ENCODE results near the gene EML3. TPM values are rescaled to one million over a fixed set of nuclear protein-coding genes. Genes with fewer than 3 reads are reported as not detected.

EML3 gene
- total and polyA plus RNA-seq, 2 of the 8 experiments (the other 6 are each of a cell fraction or from before 2014, with no cell fraction given), result 19.2 to 29.9 TPM

DNA sequence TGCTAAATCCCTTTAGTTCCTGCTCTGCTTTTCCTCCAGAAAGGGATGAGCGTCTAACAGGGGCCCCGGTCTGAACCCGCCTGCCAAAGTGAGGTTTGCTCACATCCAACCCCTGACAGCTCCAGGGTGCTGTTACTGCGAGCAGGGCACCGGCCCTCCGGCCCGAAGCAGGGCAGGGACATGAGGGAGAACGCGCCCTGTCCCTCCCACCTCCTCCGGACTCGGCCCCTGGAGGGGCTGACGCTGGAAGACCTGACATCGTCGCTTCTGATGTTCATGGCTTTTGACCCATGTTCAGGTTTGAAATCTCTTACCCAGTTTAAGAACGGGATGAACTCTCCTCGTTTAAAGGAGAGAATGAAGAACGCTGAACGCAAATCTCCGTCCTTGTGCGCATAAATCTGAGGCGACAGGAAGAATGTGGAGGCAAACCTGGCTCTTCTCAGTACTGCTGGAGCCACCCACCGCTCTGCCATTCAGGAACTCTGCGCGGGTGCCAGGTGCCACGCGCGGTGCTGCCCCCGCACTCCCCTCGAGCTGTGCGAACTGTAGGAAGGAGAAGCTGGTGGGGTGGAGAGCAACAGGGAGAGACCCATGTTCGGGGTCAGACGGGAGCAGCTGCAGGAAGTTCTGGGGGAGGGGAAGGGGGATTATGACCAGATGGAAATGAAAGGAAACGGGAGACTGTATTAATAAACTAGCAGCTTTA, 38.1 kb downstream of the EML3 start:
- Histone ChIP-seq H3K27ac (ENCODE audit: low read depth, low read length) (peak overlapping the region; percentile 57; the same call in 1 of the 2 replicates), H3K9me3 (ENCODE audit: insufficient read depth in 2 of 2, low read depth in 1 of 2, low read length in 1 of 2) (no peaks in the 10 kb centered on the region), H3K9ac (replicated peaks in 1 of 4; ENCODE audit: extremely low read depth in 1 of 4, low read depth in 3 of 4, low read length in 3 of 4) (peak overlapping the region; percentile 66 to 86 (median 81)), H2BK5ac (ENCODE audit: low read depth, low read length) (no peak overlapping the region), H3K79me2 (ENCODE audit: control insufficient read depth in 1 of 2, insufficient read depth in 2 of 2, low read length in 2 of 2) (peaks cover 0 to 39% of the 10 kb centered on the region in 2 experiments), H3K27me3 (replicated peaks in 1 of 4; ENCODE audit: control insufficient read depth in 3 of 4, extremely low read depth in 1 of 4, insufficient read depth in 3 of 4, low read length in 3 of 4) (no peaks in the 10 kb centered on the region), H4K8ac (ENCODE audit: extremely low read depth, insufficient read depth, low read length) (no peak overlapping the region; the same call in 1 of the 2 replicates), H3K56ac (replicated peaks; ENCODE audit: insufficient read length, low read depth, low read length) (peak overlapping the region; percentile 13), H3K18ac (ENCODE audit: extremely low read depth, low read length) (peak overlapping the region; percentile 25), H3K14ac (ENCODE audit: insufficient read length) (no peak overlapping the region), H2AK5ac (ENCODE audit: low read depth, low read length) (no peak overlapping the region), H3K36me3 (ENCODE audit: control insufficient read depth in 2 of 4, insufficient read depth in 4 of 4, low read length in 3 of 4) (peaks cover 28 to 47% (median 41%) of the 10 kb centered on the region in 4 experiments), H3K23ac (ENCODE audit: insufficient read length) (no peak overlapping the region), H3K4me1 (replicated peaks in 1 of 4; ENCODE audit: control insufficient read depth in 3 of 4, insufficient read depth in 4 of 4, low read length in 3 of 4) (peaks cover 0 to 11% (median 7%) of the 10 kb centered on the region in 4 experiments; a peak in 4 of 7 replicates), H3K4me3 (ENCODE audit: extremely low read depth in 1 of 4, insufficient read depth in 2 of 4, low read depth in 3 of 4, low read length in 4 of 4) (peak overlapping the region; percentile 50 to 93 (median 84)), H2AFZ (ENCODE audit: low read length) (no peak overlapping the region), H3K4me2 (ENCODE audit: insufficient read depth in 1 of 2, low read depth in 2 of 2, low read length in 2 of 2) (peak overlapping the region; percentile 79 to 85), H2BK120ac (replicated peaks; ENCODE audit: low read depth, low read length) (no peak overlapping the region), H2BK12ac (ENCODE audit: low read depth, low read length) (no peak overlapping the region), H4K5ac (ENCODE audit: insufficient read length, low read depth, low read length) (peak overlapping the region; percentile 50), H3K79me1 (ENCODE audit: low read depth, low read length) (0 out of 2 replicates have a peak, but pooled peaks cover 4% of the 10 kb centered on the region), H3K4ac (replicated peaks; ENCODE audit: insufficient read length, low read depth, low read length) (peak overlapping the region; percentile 65), H3K23me2 (ENCODE audit: low read depth, low read length) (peaks cover 13% of the 10 kb centered on the region), H4K91ac (replicated peaks; ENCODE audit: insufficient read length, low read length) (peak overlapping the region; percentile 34), H2BK20ac (ENCODE audit: low read length) (no peak overlapping the region), H2BK15ac (ENCODE audit: low read length) (no peak overlapping the region), H4K20me1 (replicated peaks in 1 of 2; ENCODE audit: control insufficient read depth in 1 of 2, insufficient read depth in 2 of 2, low read length in 2 of 2) (peaks cover 0 to 16% of the 10 kb centered on the region in 2 experiments)
- ChIA-PET CTCF (ENCODE audit: partially characterized antibody) (interaction anchor here (0.6 to 1.9 kb wide), 16 partner anchors 11 to 190 kb away, joined by 3 to 11 read pairs (median 4); partner anchors contain the start of genes EML3 and MTA2), POLR2A (ENCODE audit: partially characterized antibody) (interaction anchor here (0.7 to 20.7 kb wide), 49 partner anchors 8 to 998 kb away, joined by 3 to 336 read pairs (median 4); partner anchors contain the start of genes B3GAT3, BSCL2, C11orf98 and CSKMT)
- 21% methylated on average over 33 of the region's 33 CpGs; no CpG with 5 or more reads in 1 of the 2 experiments for WGBS, 2 experiments (ENCODE audit: extremely low coverage in 1 of 2, insufficient coverage in 1 of 2, insufficient read length in 1 of 2, insufficient replicate concordance in 2 of 2, low coverage in 1 of 2, low lambda C conversion rate in 2 of 2, missing lambda C conversion rate in 1 of 2)
- DNase-seq (ENCODE audit: low read depth in 1 of 2, low spot score in 2 of 2) (no peak), FAIRE-seq (no peak)
- no peak for TF ChIP-seq FOSL1 (IDR thresholded peaks at IDR 0.05; ENCODE audit: insufficient read depth, low read depth, low read length)
- TF ChIP-seq ZNF274 (IDR thresholded peaks at IDR 0.05; ENCODE audit: borderline replicate concordance, extremely low read depth, low read length), result no peak
- TF ChIP-seq TBP (IDR thresholded peaks at IDR 0.05; ENCODE audit: low read depth, low read length), result no peak
- no peak for TF ChIP-seq CBX5 (IDR thresholded peaks at IDR 0.05; ENCODE audit: low read depth, low read length)
- TF ChIP-seq JUN (IDR thresholded peaks at IDR 0.05; ENCODE audit: low read depth, low read length), result no peak
- TF ChIP-seq MAFK (IDR thresholded peaks at IDR 0.05; ENCODE audit: low read depth, low read length), result no peak
- no peak for TF ChIP-seq POLR2A (IDR thresholded peaks at IDR 0.05; ENCODE audit: control extremely low read depth in 1 of 2, low read depth in 2 of 2, low read length in 2 of 2)
- no peak for TF ChIP-seq CHD2 (IDR thresholded peaks at IDR 0.05; ENCODE audit: low read length)
- no peak for TF ChIP-seq CHD1 (IDR thresholded peaks at IDR 0.05; ENCODE audit: low read depth, low read length)
- no peak for TF ChIP-seq RAD21 (IDR thresholded peaks at IDR 0.05 in 1 of 2, conservative IDR thresholded peaks at IDR 0.05 in 1 of 2; ENCODE audit: low read depth in 2 of 2, low read length in 2 of 2)
- TF ChIP-seq BRCA1 (IDR thresholded peaks at IDR 0.05; ENCODE audit: low read depth, low read length), result no peak
- TF ChIP-seq SP2 (IDR thresholded peaks at IDR 0.05; ENCODE audit: low read length), result no peak
- peak; percentile 15; the same call in 1 of the 2 replicates for TF ChIP-seq PHF8 (conservative IDR thresholded peaks at IDR 0.05; ENCODE audit: low read depth, low read length)
